Endodermal cell (in vitro differentiated cells): ENCODE data around the gene NPR1. TPM values are rescaled to one million over a fixed set of nuclear protein-coding genes. Genes with fewer than 3 reads are reported as not detected.

Experiments used
- DNase-seq: peaks from one replicate; pipeline ENCODE4 v3.0.0-alpha.2; 2017
- H3K27ac ChIP-seq: 2 replicates; pipeline ENCODE4 v1.5.1; 2013; ENCODE audit warnings: mild to moderate bottlenecking, low read depth, low read length, moderate library complexity
- H3K27me3 ChIP-seq: 2 replicates; pipeline ENCODE4 v1.6.1; 2013; ENCODE audit warnings: mild to moderate bottlenecking, low read length, moderate library complexity; ENCODE audit not compliant: insufficient read depth, control insufficient read depth, poor library complexity, severe bottlenecking
- H3K36me3 ChIP-seq: 2 replicates; pipeline ENCODE4 v1.7.0; 2013; ENCODE audit warnings: mild to moderate bottlenecking, low read length, moderate library complexity; ENCODE audit not compliant: control insufficient read depth, insufficient read depth
- H3K4me1 ChIP-seq: one replicate; pipeline ENCODE4 v1.7.0; 2013; ENCODE audit warnings: low read length; ENCODE audit not compliant: control insufficient read depth, insufficient read depth
- H3K4me3 ChIP-seq: 2 replicates; pipeline ENCODE4 v1.5.1; 2013; ENCODE audit warnings: mild to moderate bottlenecking, low read length, moderate library complexity
- H3K9ac ChIP-seq: 2 replicates; pipeline ENCODE4 v1.6.1; 2013; ENCODE audit warnings: mild to moderate bottlenecking, low read length, moderate library complexity; ENCODE audit not compliant: poor library complexity, severe bottlenecking; ENCODE audit errors: extremely low read depth
- H3K9me3 ChIP-seq: 2 replicates; pipeline ENCODE4 v1.6.1; 2013; ENCODE audit warnings: mild to moderate bottlenecking, low read length, moderate library complexity; ENCODE audit not compliant: control insufficient read depth
- H3K27ac Mint-ChIP-seq: 2 replicates; pipeline ENCODE4 v1.8.0; 2020; ENCODE audit warnings: mixed read lengths
- H3K27me3 Mint-ChIP-seq: 2 replicates; pipeline ENCODE4 v1.8.0; 2021; ENCODE audit warnings: mild to moderate bottlenecking, mixed read lengths; ENCODE audit not compliant: insufficient read depth
- H3K36me3 Mint-ChIP-seq: 2 replicates; pipeline ENCODE4 v1.8.0; 2020; ENCODE audit warnings: low read depth, mixed read lengths
- H3K4me1 Mint-ChIP-seq: 2 replicates; pipeline ENCODE4 v1.8.0; 2020; ENCODE audit warnings: mixed read lengths
- H3K4me3 Mint-ChIP-seq: 2 replicates; pipeline ENCODE4 v1.8.0; 2020; ENCODE audit warnings: mild to moderate bottlenecking, moderate library complexity, mixed read lengths
- H3K9me3 Mint-ChIP-seq: 2 replicates; pipeline ENCODE4 v1.8.0; 2020; ENCODE audit warnings: mild to moderate bottlenecking, mixed read lengths
- CTCF ChIP-seq: fragments of 200-600 bp; sonication (generic); conservative IDR thresholded peaks from 2 replicates; pipeline ENCODE4 v1.5.0; 2021; ENCODE audit warnings: antibody characterized with exemption, mild to moderate bottlenecking
- WGBS, 2 experiments: methylation state at CpG; one replicate each; pipeline versions ENCODE4 v1.1.5 to v1.1.7; 2013; ENCODE audit warnings: missing lambda C conversion rate in 2 of 2, mixed read lengths in 1 of 2; ENCODE audit not compliant: insufficient coverage in 1 of 2, insufficient read length in 1 of 2; 5-methylcytosine and 5-hydroxymethylcytosine counted together
- total RNA-seq, 2 donors: library from RNA; stranded (reverse); fragmentation: NEBNext Ultra II Directional in 1 of 2; extraction: Animal tissue kit (Norgen Biotek cat#: 25700) in 1 of 2; gene quantifications; 2 replicates in 1 of 2; 3 replicates in 1 of 2; pipeline ENCODE4 v1.2.1, GENCODE V29; 2021

Gene NPR1
- total RNA-seq, 2 donors from 2014 or later = 2.7 to 4.5 TPM

DNA sequence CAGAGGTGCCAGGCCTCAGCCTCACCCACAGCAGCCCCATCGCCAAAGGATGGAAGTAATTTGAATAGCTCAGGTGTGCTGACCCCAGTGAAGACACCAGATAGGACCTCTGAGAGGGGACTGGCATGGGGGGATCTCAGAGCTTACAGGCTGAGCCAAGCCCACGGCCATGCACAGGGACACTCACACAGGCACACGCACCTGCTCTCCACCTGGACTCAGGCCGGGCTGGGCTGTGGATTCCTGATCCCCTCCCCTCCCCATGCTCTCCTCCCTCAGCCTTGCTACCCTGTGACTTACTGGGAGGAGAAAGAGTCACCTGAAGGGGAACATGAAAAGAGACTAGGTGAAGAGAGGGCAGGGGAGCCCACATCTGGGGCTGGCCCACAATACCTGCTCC, 15.0 kb downstream of the NPR1 start:
- Mint-ChIP-seq H3K4me1 (peaks cover 13% of the 10 kb centered on the region), H3K36me3 (no peaks in the 10 kb centered on the region), H3K27ac (peak overlapping the region; percentile 72), H3K9me3 (no peaks in the 10 kb centered on the region), H3K27me3 (no peaks in the 10 kb centered on the region), H3K4me3 (no peak overlapping the region)
- Histone ChIP-seq H3K9ac (no peak overlapping the region), H3K4me3 (no peak overlapping the region), H3K4me1 (peaks cover 10% of the 10 kb centered on the region), H3K9me3 (no peaks in the 10 kb centered on the region), H3K27ac (no peak overlapping the region), H3K36me3 (no peaks in the 10 kb centered on the region), H3K27me3 (no peaks in the 10 kb centered on the region)
- no peak for DNase-seq
- 95 to 97% methylated on average over 2 to 4 of the region's 4 CpGs for WGBS, 2 experiments
- TF ChIP-seq CTCF = no peak

GRCh38 chr1:153696741-153697140, 18.3 kb downstream of the NPR1 start:
- H3K27ac Mint-ChIP-seq = peak overlapping the region; percentile 90
- TF ChIP-seq CTCF = no peak

GRCh38 chr1:153697191-153698019, 18.9 kb downstream of the NPR1 start:
- Histone ChIP-seq H3K4me3 (no peak overlapping the region), H3K9ac (no peak overlapping the region), H3K4me1 (peaks cover 10% of the 10 kb centered on the region), H3K9me3 (no peaks in the 10 kb centered on the region), H3K27ac (peak overlapping the region; percentile 93), H3K27me3 (no peaks in the 10 kb centered on the region), H3K36me3 (no peaks in the 10 kb centered on the region)
- Mint-ChIP-seq H3K36me3 (no peaks in the 10 kb centered on the region), H3K4me1 (peaks cover 15% of the 10 kb centered on the region), H3K9me3 (no peaks in the 10 kb centered on the region), H3K4me3 (peak overlapping the region; percentile 25), H3K27me3 (no peaks in the 10 kb centered on the region), H3K27ac (peak overlapping the region; percentile 90)
- 54 to 65% methylated on average over 12 of the region's 12 CpGs for WGBS, 2 experiments
- TF ChIP-seq CTCF = no peak
- DNase-seq = peak; percentile 91

More at GRCh38 chr1:153696741-153697140, 18.3 kb downstream of the NPR1 start:
- Histone ChIP-seq H3K9ac (no peak overlapping the region), H3K4me1 (peaks cover 10% of the 10 kb centered on the region), H3K27me3 (no peaks in the 10 kb centered on the region), H3K27ac (no peak overlapping the region), H3K4me3 (no peak overlapping the region), H3K36me3 (no peaks in the 10 kb centered on the region), H3K9me3 (no peaks in the 10 kb centered on the region)
- Mint-ChIP-seq H3K36me3 (no peaks in the 10 kb centered on the region), H3K9me3 (no peaks in the 10 kb centered on the region), H3K27me3 (no peaks in the 10 kb centered on the region), H3K4me3 (no peak overlapping the region), H3K4me1 (peaks cover 15% of the 10 kb centered on the region)
- DNase-seq = no peak
- 77 to 93% methylated on average over 4 to 8 of the region's 8 CpGs for WGBS, 2 experiments
